ENCODE data around the gene SRSF8.

SRSF8 gene

DNA sequence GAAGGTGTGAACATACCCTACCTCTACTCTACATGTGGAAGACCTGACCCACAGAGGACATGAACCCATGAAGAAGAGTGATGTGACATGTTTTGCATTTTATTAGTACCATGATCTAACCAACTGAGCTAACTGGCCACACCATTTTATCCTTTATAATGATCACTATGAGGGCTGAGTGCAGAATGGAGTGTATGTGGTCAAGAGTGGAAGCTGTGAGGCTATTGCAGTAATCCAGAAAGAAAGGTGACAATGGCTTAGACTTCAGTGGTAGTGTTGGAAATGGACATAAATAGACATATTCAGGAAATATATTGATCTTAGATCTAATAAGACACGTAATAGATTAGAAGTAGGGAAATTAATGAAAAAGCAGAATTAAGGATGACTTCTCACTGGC, 3.8 kb downstream of the SRSF8 start:
- DNase-seq = no peak

GRCh38 chr11:95072948-95073347, 6.2 kb downstream of the SRSF8 start:
- no peak for DNase-seq

DNA sequence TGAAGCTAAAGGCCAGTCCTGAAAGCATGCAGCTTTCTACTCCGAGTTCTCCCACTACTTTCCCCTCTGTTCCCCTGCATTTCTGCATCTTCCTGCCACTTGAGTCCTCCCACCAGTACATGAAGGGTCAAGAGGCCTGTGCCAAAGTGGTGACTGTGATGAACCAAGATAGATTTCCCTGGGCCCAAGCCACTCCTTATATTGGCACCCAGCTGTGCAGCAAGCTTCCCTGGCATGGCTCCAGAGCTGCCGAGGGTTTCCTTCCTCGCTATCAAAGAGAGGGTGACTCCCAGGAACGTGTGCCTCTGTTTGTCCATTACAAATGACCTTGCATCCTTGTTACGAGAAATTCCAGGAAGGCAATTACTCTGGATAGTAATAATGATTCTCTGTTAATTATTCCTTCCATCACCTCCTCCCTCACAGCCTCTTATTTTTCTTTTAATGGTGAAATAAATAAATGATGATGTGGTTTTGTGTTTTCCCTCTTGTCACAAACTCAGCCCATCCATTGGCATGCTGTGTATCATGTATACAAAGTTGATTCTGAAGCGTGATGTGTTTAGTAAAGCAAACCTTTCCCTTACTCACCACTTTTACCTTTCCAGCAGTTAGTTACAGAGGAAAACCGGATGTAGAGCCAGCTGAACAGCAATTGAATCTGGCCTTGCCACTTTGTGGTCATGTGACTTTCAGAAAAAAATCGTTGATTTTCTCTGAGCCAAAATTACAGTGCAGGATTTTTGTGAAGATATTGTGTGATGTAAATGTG, 8.3 kb downstream of the SRSF8 start:
- no peak for DNase-seq

- DNase-seq = peak; percentile 40
Observed at GRCh38 chr11:95076416-95076815, 9.7 kb downstream of the SRSF8 start.

DNA sequence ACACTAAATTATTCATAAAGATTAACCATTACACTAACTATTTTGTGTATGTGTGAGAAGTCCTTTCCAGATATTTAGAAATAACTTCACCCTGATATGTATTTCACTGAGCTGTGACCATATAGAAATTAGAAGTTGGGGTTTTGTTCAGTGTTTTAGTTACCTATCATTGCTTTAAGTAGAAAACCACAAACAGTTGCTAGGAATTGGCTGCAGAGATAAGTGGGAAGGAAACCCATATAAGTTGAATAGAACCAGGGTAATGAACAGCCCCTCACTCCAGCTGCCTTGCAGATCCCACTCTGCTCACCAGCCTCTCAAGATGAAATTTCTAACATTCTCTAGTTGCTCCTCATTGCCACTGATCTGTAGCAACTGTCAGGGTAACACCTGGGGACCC, 10.3 kb downstream of the SRSF8 start:
- no peak for DNase-seq

DNA sequence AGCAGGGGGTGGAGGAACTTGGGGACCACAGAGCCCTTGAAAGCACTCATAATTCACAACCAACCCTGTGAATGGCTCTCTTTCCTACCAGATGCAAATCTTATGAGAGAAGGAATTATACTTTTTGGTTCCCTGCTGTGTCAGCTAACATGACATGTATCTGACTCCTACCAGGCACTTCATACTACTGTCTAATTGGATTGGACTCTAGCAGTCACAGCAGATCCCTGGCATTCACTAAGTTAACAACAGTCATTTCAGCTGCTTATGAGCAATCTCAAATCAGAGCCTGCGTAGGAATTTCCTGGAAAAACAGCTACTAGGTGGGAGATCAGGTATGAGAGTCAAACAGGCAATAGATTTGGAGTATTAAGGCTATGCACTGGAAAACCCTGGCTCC, 11.8 kb downstream of the SRSF8 start:
- DNase-seq = no peak

GRCh38 chr11:95081010-95081409, 14.3 kb downstream of the SRSF8 start:
- no peak for DNase-seq

- no peak for DNase-seq
Observed at GRCh38 chr11:95081412-95081811, 14.7 kb downstream of the SRSF8 start.

GRCh38 chr11:95082576-95083001, 15.9 kb downstream of the SRSF8 start:
- DNase-seq = no peak

DNA sequence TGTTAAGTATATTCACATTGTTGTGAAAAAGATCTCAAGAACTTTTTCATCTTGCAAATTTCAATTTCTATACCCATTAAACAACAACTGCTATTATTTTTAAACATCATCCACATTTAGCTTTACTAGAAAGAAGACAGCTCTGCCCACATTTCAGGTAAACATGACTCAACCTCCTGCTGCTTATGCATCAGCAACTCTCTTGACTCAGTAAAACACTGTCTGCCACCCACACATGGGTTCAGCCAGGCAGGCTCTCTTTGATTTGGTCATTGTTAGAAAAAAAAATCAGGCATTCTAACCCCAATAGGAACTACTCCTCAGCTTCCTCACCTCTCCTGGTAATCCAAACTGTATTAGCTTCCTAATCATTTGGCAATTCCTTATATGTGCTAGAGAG, 17.8 kb downstream of the SRSF8 start:
- DNase-seq = no peak

GRCh38 chr11:95085117-95085816, 18.5 kb downstream of the SRSF8 start:
- no peak for DNase-seq

- DNase-seq = no peak
Observed at GRCh38 chr11:95086151-95086550, 19.4 kb downstream of the SRSF8 start.

GRCh38 chr11:95086836-95087570, 20.3 kb downstream of the SRSF8 start:
- no peak for DNase-seq

- no peak for DNase-seq
Observed at GRCh38 chr11:95088946-95089619, 22.4 kb downstream of the SRSF8 start.

- peak; percentile 86 for DNase-seq
Observed at GRCh38 chr11:95089620-95090542, 23.2 kb downstream of the SRSF8 start, which contains the start of gene ENDOD1. TSS of gene ENDOD1 (plus strand) at chr11:95089846. CDS start at chr11:95089928, 82 bp downstream.

DNA sequence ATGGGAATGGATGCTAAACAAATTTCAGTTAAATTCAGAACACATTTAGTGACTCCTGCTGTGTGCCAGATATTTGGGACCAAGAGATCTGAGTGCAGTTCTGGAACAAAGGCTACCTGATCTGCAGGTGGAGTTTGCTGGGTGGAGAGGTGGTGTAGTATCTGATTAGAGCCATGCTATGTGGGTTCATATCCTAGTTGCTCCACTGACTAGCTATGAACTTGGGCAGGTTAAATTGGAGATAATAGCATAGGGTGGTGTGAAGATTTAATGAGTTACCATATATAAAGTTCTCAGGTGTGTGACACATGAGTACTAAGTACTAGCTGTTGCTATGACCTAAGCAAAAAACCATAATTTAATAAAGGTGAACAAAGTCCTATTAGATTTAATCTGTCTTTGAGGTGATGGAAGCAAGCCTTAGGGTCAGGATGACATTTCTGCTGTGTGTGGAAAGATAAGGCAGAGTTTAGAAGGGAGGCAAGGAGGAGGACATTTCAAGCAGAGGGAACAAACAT, 25.0 kb downstream of the SRSF8 start:
- no peak for DNase-seq

DNA sequence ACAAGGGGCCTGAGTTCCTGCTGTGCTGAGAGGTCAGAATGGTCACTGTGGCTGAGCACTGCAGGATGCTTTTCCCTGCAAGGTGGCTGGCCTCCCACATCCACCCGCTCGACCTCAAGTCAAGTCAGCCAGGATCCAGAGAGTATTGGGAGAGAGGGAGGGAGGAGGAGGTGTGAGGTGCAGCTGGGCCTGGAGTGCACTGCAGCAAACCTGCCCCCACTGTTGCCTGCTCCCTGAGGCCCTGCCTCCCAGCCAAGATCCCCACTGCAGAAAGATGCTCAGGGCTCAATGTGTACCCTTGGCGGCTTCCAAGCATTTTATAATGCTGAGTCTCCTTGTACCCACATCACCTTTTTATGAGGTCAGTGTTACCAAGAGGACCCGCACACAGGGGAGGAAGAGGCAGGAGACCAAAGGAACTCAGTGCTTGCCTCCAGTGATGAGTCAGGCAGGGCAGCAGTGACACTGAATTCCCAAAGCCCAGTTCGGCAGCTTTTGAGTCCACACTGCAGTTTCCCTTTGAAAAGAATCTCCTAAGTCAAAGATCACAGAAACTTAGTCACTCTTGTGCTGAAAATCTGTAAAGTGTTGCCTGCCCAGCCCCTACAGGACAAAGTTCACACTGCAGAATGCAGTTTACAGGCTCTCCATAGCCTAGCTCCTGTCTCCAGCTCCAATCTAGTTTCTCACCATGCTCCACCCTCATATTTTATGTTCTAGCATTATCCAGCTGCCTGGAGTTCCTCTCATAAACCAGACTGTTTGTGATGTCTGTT, 26.0 kb downstream of the SRSF8 start:
- DNase-seq = peak; percentile 49

GRCh38 chr11:95093548-95093947, 26.8 kb downstream of the SRSF8 start:
- no peak for DNase-seq

- DNase-seq = peak; percentile 68
Observed at GRCh38 chr11:95095858-95096587, 29.3 kb downstream of the SRSF8 start.

DNA sequence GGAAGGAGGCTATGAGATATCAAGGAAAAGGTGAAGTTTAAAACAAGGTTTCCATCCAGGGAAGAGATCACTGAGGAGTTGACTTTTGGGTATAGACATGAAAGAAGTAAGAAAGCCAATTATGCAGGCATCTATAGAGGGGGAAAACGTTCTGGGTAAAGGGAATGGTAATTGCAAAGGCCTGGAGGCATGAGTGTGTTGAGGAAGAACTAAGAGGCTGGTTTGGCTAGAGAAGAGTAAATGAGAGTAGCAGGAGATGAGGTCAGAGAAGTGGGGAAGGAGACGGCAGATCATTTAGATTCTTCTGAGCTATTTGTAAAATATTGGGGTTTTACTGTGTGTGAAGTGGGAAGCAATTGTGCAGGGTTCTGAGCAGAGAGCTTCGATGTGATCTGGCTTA, 30.5 kb downstream of the SRSF8 start:
- no peak for DNase-seq
